ENCODE results near the gene GBF1. TPM values are rescaled to one million over a fixed set of nuclear protein-coding genes. Genes with fewer than 3 reads are reported as not detected.

The GBF1 gene
- total and polyA plus RNA-seq, 7 donors = 14.1 to 47.1 (median 40.8) TPM

GRCh38 chr10:102411341-102412255 lies 166.3 kb downstream of the GBF1 start:
- Histone ChIP-seq H3K4me3 (no peak overlapping the region), H3K27ac (no peak overlapping the region), H3K36me3 (ENCODE audit: insufficient read depth in 1 of 2, low read depth in 1 of 2) (no peaks in the 10 kb centered on the region), H3K27me3 (ENCODE audit: insufficient read depth in 3 of 3, low read length in 2 of 3) (peaks cover 0 to 84% (median 37%) of the 10 kb centered on the region in 3 donors), H3K4me1 (peaks cover 4% of the 10 kb centered on the region), H3K9me3 (no peaks in the 10 kb centered on the region)
- no peak for DNase-seq
- intact Hi-C loops (cut with DNase I) = no loop called here
- no peak for TF ChIP-seq CTCF (IDR thresholded peaks at IDR 0.05)
- ATAC-seq = no peak
- WGBS, 3 donors = 72 to 78% (median 76%) methylated on average over 14 of the region's 14 CpGs

- 80 to 89% (median 81%) methylated on average over 10 of the region's 10 CpGs for WGBS, 3 donors
- DNase-seq (no peak), ATAC-seq (no peak)
- Histone ChIP-seq H3K4me3 (no peak overlapping the region), H3K9me3 (no peaks in the 10 kb centered on the region), H3K27me3 (ENCODE audit: insufficient read depth in 3 of 3, low read length in 2 of 3) (peaks cover 0 to 90% (median 37%) of the 10 kb centered on the region in 3 donors), H3K4me1 (peaks cover 4% of the 10 kb centered on the region), H3K27ac (no peak overlapping the region), H3K36me3 (ENCODE audit: insufficient read depth in 1 of 2, low read depth in 1 of 2) (no peaks in the 10 kb centered on the region)
- no peak for TF ChIP-seq CTCF (IDR thresholded peaks at IDR 0.05)
- intact Hi-C loops (cut with DNase I) = no loop called here
Measured at GRCh38 chr10:102412293-102412692, 167.0 kb downstream of the GBF1 start.

- no peak overlapping the region for H3K27ac ChIP-seq
- 12 to 13% (median 12%) methylated on average over 5 of the region's 5 CpGs for WGBS, 3 donors
- ATAC-seq = no peak
- no peak for TF ChIP-seq CTCF (IDR thresholded peaks at IDR 0.05)
- H3K4me1 ChIP-seq = peaks cover 4% of the 10 kb centered on the region
- H3K4me3 ChIP-seq = no peak overlapping the region
- H3K36me3 ChIP-seq (ENCODE audit: insufficient read depth in 1 of 2, low read depth in 1 of 2) = no peaks in the 10 kb centered on the region
- no peaks in the 10 kb centered on the region for H3K9me3 ChIP-seq
- peaks cover 0 to 88% (median 35%) of the 10 kb centered on the region in 3 donors for H3K27me3 ChIP-seq (ENCODE audit: insufficient read depth in 3 of 3, low read length in 2 of 3)
- intact Hi-C loops (cut with DNase I) = no loop called here
- no peak for DNase-seq
Measured at GRCh38 chr10:102413053-102413705, 167.8 kb downstream of the GBF1 start.

GRCh38 chr10:102413806-102414561 lies 168.7 kb downstream of the GBF1 start:
- TF ChIP-seq CTCF (IDR thresholded peaks at IDR 0.05) = no peak
- no peak overlapping the region for H3K27ac ChIP-seq
- DNase-seq = no peak
- H3K4me1 ChIP-seq = peaks cover 4% of the 10 kb centered on the region
- no peak overlapping the region for H3K4me3 ChIP-seq
- ATAC-seq = no peak
- peaks cover 0 to 84% (median 32%) of the 10 kb centered on the region in 3 donors for H3K27me3 ChIP-seq (ENCODE audit: insufficient read depth in 3 of 3, low read length in 2 of 3)
- H3K9me3 ChIP-seq = no peaks in the 10 kb centered on the region
- H3K36me3 ChIP-seq (ENCODE audit: insufficient read depth in 1 of 2, low read depth in 1 of 2) = no peaks in the 10 kb centered on the region
- intact Hi-C loops (cut with DNase I) = no loop called here
- WGBS, 3 donors = 75% methylated on average over 16 of the region's 16 CpGs

Data from psoas muscle (tissue), 8 donors.